ENCODE results near the gene ZFP3. TPM values are rescaled to one million over a fixed set of nuclear protein-coding genes. Genes with fewer than 3 reads are reported as not detected.
A peak's percentile ranks its signal among the peaks of the same experiment; 100 is the strongest.

The ZFP3 gene
- polyA plus RNA-seq, 1 of the 3 experiments (the other 2 are of a cell fraction), result 1.5 TPM

DNA sequence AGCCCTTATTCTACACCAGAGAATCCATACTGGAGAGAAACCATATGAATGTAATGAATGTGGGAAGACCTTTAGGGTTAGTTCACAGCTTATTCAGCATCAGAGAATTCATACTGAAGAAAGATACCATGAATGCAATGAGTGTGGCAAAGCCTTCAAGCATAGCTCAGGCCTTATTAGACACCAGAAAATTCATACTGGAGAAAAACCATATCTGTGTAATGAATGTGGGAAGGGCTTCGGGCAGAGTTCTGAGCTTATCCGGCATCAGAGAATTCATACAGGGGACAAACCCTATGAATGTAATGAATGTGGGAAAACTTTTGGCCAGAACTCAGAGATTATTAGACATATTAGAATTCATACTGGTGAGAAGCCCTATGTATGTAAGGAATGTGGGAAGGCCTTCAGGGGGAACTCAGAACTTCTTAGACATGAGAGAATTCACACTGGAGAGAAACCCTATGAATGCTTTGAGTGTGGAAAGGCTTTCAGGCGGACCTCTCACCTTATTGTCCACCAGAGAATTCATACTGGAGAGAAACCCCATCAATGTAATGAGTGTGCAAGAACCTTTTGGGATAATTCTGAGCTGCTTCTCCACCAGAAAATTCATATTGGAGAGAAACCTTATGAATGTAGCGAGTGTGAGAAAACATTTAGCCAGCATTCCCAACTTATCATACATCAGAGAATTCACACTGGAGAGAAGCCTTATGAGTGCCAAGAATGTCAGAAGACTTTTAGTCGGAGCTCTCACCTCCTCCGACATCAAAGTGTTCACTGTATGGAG is 14.1 kb downstream of the ZFP3 start:
- CTCF ChIA-PET, result interaction anchor here (1.2 to 1.4 kb wide), 2 partner anchors 14 kb away, joined by 3 read pairs; partner anchors contain the start of gene ZFP3
- Histone ChIP-seq H3K4me1 (ENCODE audit: control insufficient read depth in 1 of 2, insufficient read depth in 2 of 2, low read depth in 1 of 2, low read length in 1 of 2) (no peaks in the 10 kb centered on the region), H3K9ac (no peak overlapping the region), H3K9me2 (no peaks in the 10 kb centered on the region), H3K4me3 (ENCODE audit: low read depth in 2 of 2, low read length in 1 of 2) (no peak overlapping the region; a peak in 1 of 4 replicates), H3K36me3 (replicated peaks in 1 of 2; ENCODE audit: control insufficient read depth in 1 of 2, insufficient read depth in 2 of 2, low read length in 1 of 2) (peaks cover 19 to 35% of the 10 kb centered on the region in 2 experiments), H3F3A (replicated peaks; ENCODE audit: insufficient read depth) (peaks cover 4% of the 10 kb centered on the region), H3K9me3 (peaks cover 42% of the 10 kb centered on the region; the same call in 1 of the 2 replicates), H3K79me2 (ENCODE audit: insufficient read depth) (no peaks in the 10 kb centered on the region), H3K27me3 (ENCODE audit: insufficient read depth) (no peaks in the 10 kb centered on the region), H3K27ac (ENCODE audit: low read depth in 2 of 2, low read length in 1 of 2) (no peak overlapping the region), H2AFZ (ENCODE audit: low read depth) (no peak overlapping the region), H4K20me1 (ENCODE audit: insufficient read depth) (no peaks in the 10 kb centered on the region), H3K4me2 (no peak overlapping the region)
- TF ChIP-seq JUND (IDR thresholded peaks at IDR 0.05) (no peak), RFX5 (IDR thresholded peaks at IDR 0.05; ENCODE audit: low read length) (no peak), TAF1 (IDR thresholded peaks at IDR 0.05; ENCODE audit: borderline replicate concordance, low read depth, low read length) (no peak), SMC3 (IDR thresholded peaks at IDR 0.05; ENCODE audit: low read depth, low read length) (no peak), GABPA (IDR thresholded peaks at IDR 0.05; ENCODE audit: low read depth) (no peak), MXI1 (IDR thresholded peaks at IDR 0.05; ENCODE audit: low read depth, low read length) (no peak)
- TF ChIP-seq, protein P1, sequence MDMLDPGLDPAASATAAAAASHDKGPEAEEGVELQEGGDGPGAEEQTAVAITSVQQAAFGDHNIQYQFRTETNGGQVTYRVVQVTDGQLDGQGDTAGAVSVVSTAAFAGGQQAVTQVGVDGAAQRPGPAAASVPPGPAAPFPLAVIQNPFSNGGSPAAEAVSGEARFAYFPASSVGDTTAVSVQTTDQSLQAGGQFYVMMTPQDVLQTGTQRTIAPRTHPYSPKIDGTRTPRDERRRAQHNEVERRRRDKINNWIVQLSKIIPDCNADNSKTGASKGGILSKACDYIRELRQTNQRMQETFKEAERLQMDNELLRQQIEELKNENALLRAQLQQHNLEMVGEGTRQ (IDR thresholded peaks at IDR 0.05; ENCODE audit: borderline replicate concordance, low read depth, low read length), result no peak
- no peak for DNase-seq
- 90% methylated on average over 6 of the region's 6 CpGs for WGBS (ENCODE audit: low lambda C conversion rate)
- POLR2A ChIA-PET, result no interaction called here

DNA sequence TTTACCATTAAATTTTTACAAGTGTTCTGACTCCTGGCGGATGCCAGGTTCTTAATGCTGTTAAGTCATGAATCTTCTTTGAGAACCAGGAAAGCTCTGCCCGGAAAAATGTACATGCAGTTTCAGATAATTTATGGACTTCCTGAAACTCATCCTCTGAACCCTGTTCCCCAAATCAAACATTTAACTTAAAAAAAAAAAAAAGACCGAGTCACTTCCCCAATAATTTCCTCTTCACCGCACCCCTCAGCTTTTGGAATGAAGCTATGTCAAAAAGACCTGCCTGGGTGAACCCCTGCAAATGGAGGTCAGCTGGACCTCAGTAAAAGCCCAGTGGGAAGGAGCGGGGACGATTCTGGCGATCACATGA is 18.4 kb downstream of the ZFP3 start:
- peaks cover 4% of the 10 kb centered on the region for H3F3A ChIP-seq (replicated peaks; ENCODE audit: insufficient read depth)
- no peak overlapping the region for H3K4me2 ChIP-seq
- no peaks in the 10 kb centered on the region for H3K79me2 ChIP-seq (ENCODE audit: insufficient read depth)
- CTCF ChIA-PET, result no interaction called here
- H4K20me1 ChIP-seq (ENCODE audit: insufficient read depth), result no peaks in the 10 kb centered on the region
- H3K4me3 ChIP-seq (ENCODE audit: low read depth in 2 of 2, low read length in 1 of 2), result peak overlapping the region in 1 of 2 experiments; percentile 23; a peak in 1 of 4 replicates
- no peaks in the 10 kb centered on the region for H3K9me2 ChIP-seq
- H3K27me3 ChIP-seq (ENCODE audit: insufficient read depth), result no peaks in the 10 kb centered on the region
- no peaks in the 10 kb centered on the region for H3K4me1 ChIP-seq (ENCODE audit: control insufficient read depth in 1 of 2, insufficient read depth in 2 of 2, low read depth in 1 of 2, low read length in 1 of 2)
- no peak overlapping the region for H2AFZ ChIP-seq (ENCODE audit: low read depth)
- peaks cover 19% of the 10 kb centered on the region; the same call in 1 of the 2 replicates for H3K9me3 ChIP-seq
- 27% methylated on average over 7 of the region's 7 CpGs for WGBS (ENCODE audit: low lambda C conversion rate)
- TF ChIP-seq, protein P2, sequence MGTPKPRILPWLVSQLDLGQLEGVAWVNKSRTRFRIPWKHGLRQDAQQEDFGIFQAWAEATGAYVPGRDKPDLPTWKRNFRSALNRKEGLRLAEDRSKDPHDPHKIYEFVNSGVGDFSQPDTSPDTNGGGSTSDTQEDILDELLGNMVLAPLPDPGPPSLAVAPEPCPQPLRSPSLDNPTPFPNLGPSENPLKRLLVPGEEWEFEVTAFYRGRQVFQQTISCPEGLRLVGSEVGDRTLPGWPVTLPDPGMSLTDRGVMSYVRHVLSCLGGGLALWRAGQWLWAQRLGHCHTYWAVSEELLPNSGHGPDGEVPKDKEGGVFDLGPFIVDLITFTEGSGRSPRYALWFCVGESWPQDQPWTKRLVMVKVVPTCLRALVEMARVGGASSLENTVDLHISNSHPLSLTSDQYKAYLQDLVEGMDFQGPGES (IDR thresholded peaks at IDR 0.05; ENCODE audit: low read depth, low read length), result no peak
- TF ChIP-seq, protein P3, sequence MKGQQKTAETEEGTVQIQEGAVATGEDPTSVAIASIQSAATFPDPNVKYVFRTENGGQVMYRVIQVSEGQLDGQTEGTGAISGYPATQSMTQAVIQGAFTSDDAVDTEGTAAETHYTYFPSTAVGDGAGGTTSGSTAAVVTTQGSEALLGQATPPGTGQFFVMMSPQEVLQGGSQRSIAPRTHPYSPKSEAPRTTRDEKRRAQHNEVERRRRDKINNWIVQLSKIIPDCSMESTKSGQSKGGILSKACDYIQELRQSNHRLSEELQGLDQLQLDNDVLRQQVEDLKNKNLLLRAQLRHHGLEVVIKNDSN (IDR thresholded peaks at IDR 0.05; ENCODE audit: borderline replicate concordance, low read depth), result no peak
- TF ChIP-seq, protein P1 (IDR thresholded peaks at IDR 0.05; ENCODE audit: borderline replicate concordance, low read depth, low read length), result no peak
- no peak for TF ChIP-seq RXRA (IDR thresholded peaks at IDR 0.05; ENCODE audit: borderline replicate concordance, low read depth)
- POLR2A ChIA-PET, result no interaction called here
- H3K36me3 ChIP-seq (replicated peaks in 1 of 2; ENCODE audit: control insufficient read depth in 1 of 2, insufficient read depth in 2 of 2, low read length in 1 of 2), result peaks cover 8 to 11% of the 10 kb centered on the region in 2 experiments
- H3K9ac ChIP-seq, result no peak overlapping the region
- no peak for DNase-seq
- no peak overlapping the region for H3K27ac ChIP-seq (ENCODE audit: low read depth in 2 of 2, low read length in 1 of 2)
